KG1 (cell line): ENCODE results near the gene ZNF286A.
A peak's percentile ranks its signal among the peaks of the same experiment; 100 is the strongest.
"Not testable (repeated sequence)": the region's sequence is repeated elsewhere in the genome, so short reads cannot be mapped to it uniquely, and the experiment has no call there.

Experiments
- DNase-seq: peaks from one replicate; lab custom pipeline; 2025; lab: John Stamatoyannopoulos, UW

The ZNF286A gene

DNA sequence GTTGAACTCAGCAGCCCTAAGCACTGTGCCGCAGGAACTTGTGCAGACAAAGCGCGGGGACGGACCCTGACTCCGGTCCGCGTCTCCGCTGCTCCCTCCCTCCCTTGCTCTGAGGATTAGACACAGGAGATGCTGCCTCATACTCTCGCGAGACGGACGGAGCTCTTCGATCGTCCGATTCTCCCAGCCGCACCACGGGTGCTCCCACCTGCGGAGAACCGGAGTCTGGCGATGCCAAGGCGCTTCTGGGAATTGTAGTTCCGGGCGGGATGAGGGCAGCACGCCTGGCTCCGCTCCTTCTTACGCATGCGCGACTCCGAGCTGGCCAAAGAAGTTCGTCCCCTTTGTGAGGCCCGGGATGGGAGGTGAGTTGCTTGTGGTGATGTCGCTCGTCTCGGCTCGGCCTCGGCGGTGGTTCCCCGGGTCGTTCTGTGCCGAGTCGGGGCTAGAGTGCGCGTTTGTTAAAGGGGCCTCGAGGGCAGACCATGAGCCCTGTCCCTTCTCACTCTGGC lies at the start of gene ZNF286A:
TSS of gene ZNF286A (plus strand) at position 340 of the 512 bp plus-strand sequence. CDS start 578 bp downstream, outside the sequence.
- DNase-seq = peak; percentile 47

DNA sequence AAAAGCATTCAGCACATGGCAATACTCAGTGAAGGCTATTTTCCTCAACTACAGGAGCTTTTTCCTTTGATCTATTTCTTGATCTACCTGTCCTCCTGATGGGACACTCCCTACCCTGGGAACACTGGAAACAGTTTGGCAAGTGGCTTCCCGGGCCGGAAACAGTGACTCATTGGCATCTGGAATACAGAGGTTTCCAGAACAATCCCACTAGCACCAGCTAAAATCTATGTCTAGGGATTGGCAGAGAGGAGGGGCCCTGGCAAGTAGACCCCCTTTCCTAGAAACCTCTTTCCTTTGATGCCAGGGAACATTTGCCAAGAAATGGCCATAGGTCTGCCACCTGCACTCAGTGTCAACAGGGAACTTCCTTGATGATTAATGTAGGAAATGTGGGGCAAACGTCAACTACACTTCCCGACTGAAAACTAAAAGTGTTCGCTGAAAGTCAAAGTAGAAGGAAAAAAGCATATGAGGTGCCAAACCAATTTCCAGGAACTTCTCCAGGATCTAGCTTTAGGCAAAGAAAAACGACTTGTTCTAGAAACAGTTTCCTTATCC lies 49.6 kb upstream of the ZNF286A start:
- DNase-seq = no peak

DNA sequence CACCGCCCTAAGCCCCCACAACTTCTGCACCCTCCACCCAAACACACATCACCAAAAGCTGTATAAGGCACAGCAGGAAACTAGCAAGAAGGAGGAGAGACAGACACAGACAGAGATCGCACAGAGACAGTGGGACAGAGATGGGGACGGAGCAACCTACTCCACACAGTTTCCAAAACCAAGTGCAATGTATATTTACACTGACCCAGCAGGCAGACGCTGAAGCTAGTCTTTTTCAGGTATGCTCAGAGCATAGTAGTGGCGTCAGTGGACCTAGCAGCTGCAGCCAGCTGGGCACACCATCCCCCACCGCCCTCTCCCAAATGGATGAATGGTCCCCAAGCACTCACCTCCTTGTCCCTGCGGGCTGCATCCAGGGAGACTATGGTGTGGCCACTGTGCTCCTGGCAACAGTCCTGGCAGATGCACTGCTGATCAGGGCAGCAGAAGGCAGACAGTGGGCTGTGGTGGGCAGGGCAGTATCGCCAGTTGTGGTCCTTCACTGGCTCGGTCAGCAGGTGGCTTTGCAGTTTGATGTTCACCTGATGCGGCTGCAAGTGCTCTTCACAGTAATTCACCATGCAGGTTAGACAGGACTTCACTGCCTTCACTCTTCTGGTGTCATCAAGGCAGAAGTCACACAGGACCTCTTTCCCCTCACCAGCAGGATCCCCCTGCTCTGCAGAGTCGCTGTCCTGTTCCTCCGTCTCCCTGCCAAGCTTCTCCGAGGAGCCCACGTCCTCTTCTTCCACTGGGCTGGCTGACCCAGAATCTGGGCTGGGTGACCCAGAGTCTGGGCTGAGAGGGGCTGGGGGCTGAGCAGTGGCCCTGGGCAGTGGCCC lies 48.6 kb upstream of the ZNF286A start:
- DNase-seq = no peak

DNA sequence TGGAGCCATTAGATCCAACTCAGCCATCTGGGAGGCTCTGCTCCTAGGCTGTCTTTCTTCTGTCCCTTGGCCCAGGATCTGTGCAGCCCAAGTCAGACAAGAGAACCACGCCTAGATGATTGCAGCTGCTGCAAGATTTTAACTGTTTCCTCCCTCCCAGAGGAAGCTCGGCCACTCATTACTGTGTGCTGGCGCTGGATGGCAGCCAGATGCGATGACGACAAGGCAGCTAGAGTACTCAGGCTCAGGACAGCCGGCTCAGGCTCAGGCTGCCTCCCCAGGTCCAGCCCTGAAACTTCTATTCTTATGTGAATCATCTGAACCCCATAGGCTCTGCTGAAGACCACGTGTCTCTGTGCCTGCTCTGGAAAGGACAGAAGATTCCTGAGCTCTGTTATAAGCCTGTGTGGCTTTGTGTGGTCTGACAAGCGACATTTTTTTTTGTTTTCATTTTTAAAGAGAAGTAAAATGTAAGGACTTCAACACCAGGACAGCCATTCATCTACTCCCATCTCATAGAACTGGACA lies 47.9 kb upstream of the ZNF286A start:
- peak; percentile 2 for DNase-seq

DNA sequence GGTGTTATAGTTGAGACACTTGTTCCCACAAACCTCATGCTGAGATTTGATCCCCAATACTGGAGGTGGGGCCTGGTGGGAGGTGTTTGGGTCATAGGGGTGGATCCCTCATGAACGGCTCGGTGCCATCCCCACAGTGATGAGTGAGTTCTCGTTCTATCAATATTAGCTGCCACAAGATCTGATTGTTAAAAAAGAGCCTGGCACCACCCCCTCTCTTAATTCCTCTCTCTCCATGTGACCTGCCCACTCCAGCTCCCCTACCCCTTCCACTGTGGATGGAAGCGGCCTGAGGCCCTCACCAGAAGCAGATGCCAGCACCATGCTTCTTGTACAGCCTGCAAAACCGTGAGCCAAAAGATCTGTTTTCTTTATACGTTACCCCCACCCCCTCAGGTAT lies 46.6 kb upstream of the ZNF286A start:
- no peak for DNase-seq

DNA sequence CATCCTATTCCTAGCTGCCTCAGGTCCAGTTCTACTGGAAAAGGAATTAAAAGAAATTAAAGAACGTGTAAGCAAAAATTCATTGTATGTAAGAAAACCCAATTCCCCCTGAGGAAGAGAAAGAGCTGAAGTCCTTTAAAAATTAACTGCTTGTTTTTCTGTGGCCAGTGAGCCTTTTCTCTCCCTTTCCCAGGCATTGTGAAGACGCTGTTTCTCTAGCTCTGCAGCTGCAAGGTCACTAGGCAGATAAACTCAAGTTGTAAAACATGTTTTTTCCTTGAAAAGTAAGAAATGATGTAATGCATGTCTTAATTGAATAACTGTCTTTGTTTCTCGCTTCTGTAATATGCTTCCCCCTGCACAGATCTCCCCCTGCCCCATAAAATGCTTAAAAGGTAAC lies 45.2 kb upstream of the ZNF286A start:
- DNase-seq = not testable (repeated sequence)

DNA sequence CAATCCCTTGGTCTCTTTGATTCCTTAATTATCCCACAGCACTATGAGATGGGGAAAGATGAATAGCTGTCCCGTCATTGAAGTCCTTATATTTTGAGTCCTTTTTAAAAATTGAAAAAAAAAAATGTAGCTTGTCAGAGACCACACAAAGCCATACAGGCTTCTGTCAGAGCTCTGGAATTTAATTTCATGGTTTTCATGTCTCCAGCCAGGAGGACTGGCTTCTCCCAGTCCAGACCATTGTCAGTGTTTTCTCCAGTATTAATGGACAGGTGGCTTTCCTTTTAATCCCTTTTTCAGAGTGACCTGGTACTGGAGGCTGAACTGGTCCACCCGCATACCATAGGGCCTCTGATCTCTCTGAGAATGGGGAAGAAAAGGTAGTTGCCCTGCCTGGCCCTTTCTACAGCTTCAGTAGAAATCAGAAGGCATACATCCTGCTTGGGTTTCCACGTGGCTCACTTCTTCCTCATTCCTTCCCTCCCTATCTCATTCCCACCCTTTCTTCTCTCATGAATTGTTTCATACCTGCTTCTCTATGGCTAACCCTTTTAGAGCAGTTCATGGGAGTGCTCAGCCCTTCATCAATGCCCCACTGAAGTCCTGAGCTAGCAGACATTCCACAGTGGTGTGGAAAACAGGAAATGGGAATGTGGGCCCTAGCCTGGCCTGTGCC lies 44.5 kb upstream of the ZNF286A start:
- no peak for DNase-seq

DNA sequence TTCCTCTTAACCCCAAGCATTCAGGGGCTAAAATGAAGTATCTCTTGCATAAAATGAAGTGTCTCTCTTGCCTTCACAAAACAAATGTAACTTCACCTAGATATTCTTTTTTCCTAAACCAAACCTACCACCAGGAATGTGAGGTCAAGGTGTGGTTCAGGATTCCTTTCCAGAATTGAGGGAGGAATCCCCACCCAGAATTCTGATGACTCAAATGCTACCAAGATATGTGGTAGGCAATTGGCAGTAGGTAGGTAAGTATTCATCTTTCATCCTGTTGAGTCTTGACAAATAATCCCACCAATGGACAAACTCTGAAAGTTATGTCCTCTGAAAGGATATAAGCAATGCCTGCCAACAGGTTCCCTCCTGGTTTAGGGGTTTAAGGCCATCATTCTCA lies 41.7 kb upstream of the ZNF286A start:
- DNase-seq = no peak

DNA sequence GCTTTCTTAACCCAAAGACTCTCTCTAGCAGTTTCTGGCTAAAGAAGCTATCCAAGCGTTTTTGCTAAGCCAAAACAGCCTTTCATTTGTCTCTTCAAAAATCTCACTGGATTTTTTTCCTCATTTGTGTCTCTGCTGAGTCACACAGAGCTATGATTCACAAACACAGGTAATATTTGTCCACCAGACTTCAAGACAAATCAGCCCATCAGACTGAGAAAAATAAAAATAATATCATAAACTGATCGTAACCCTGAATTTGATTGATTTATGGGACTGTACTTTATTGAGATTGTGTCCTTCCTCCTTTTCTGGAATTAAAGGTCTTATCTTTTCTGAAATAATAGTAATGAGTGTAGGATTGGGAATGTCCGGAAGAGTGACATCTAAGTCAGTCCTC lies 41.3 kb upstream of the ZNF286A start:
- no peak for DNase-seq

DNA sequence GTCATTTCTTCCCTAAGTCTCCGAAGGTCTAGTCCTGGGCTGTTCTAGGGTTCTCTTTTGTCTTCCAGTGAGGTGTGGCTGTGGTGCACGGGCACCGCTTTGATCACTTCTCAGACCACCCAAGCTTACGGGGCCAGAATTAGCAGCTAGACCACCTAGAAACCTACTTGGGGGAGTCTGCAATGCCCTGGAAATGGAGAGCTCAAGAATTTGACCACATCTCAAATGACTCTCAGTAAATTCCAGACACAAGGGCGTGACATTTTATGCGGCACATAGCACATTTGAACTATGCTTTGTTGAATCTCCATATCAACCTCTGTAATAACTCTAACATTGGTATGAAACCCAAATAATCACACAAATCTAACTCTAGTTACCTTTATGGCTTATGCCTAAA lies 40.3 kb upstream of the ZNF286A start:
- no peak for DNase-seq

DNA sequence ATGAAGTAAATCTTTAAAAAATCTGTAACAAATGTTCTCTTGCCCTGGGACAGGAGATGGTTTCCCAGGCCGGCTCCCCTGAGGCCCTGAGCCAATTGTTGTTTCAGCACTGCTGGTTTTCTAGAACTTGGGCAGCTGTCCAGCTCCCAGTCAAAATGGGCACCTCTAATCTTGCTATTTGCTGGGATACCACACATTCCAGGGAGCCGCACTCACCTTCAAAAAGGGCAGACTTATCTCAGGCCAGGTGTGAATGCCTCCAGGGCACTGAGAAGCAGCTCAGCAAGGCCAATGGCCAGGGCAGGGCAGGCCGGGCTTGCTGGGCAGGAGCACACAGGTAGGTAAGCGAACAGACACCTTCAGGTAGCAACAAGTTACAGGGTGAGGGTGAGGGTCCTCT lies 39.9 kb upstream of the ZNF286A start:
- DNase-seq = no peak

DNA sequence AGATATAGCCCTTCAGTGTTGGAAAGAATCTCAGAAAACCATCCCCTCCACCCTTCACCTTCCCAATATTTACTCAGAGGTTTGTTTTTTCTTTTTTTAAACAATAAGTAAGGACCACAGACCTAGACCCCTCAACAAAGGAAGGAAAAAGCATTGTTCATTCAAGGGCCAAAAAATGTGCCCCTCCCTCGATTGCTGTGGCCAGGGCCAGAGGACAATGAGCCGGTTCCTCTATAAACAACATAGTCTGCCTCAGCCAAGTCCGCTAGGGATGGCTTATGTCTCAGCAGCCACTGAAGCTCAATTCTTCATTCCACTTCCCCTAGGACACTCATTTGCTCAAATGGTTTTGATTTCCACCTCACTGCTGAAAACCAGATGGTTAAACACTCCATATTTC lies 39.5 kb upstream of the ZNF286A start:
- no peak for DNase-seq

DNA sequence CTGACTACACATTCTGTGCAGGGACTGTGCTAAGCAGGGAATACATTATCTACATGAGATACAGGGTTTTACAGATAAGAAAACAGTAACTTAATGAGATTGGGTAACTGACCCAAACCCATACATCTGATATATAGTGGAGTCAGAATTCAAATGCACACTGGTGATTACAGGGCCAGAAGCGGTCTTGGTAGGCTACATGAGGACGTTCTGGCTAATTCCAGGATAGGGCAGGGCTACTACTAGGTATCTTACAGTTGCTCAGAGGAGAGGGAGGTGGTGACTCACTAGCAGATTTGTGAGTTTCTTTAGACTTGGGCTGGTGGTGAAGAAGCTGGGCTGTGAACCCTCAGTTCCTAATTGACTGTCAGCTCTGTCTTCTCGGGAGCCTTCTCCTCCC lies 36.9 kb upstream of the ZNF286A start:
- DNase-seq = no peak

DNA sequence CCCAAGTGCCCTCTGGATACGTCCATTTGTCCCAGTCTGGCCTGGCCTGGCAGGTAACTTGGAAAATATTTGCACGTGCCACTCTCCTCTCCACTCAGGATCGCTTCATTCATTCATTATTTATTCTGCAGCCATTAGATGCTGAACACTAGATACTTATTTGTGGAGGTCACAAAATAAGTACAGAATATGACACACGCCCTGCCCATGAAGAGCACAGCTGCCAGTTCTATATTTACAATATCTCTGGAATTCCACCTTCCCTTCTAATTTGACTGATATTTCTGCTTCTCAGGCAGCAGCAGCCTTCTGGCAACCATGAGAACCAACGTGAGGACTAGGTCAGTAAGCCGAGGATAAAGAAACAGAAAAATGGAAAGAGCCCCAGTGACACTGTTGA lies 36.4 kb upstream of the ZNF286A start:
- DNase-seq = no peak

DNA sequence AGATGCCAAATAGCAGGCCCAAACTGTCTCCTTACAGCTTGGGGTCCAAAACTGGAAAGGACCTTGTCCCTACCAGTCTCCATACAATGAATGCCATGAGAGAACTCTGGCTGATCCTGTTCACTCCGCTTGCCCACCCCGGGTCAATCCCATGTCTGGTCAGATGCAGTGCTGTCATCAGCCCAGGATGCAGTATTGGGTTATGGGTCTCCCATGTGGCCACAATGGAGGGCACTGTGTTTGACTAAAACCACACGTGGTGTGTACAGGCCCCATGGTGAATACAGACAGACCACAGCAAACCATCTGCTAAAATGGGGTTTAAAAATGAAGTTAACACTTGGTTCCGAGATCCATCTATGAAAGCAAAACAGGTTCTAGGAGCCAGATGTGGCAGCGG lies 35.9 kb upstream of the ZNF286A start:
- DNase-seq = no peak

DNA sequence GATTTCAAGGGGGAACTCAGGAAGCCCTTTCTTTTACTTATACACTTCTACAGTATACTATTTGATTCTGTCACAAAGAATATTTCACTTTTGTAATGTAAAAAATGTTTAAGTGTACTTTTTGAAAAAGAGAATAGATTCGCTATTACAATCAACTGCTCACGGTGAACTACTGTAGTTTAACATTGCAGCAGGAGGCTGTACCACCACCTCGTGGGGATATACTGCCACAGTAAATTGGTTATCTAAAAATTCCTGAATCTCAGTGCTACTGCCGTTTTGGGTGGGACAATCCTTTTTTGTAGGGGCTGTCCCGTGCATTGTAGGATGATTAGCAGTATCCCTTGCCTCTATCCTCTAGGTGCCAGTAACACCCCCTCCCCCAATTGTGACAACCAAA lies 30.0 kb upstream of the ZNF286A start:
- DNase-seq = not testable (repeated sequence)

DNA sequence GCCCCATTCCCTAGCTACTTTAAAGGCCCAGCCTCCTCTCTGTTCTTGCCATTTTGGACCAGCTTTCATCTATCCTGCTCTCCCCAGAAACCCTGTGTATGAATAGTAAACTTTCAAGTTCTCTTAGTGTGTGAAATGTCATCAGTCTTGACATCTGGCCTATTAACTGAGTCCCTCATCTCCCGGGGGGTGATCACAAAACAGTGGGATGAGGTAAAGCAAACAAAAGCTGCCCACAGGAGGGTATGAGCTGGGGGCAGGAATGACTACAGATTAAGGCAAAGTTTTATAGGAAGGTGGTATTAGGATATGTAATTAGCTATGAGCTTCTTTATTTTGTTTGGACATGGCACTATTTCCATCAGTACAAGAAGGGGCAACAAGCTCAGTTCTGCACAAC lies 24.9 kb upstream of the ZNF286A start:
- not testable (repeated sequence) for DNase-seq

DNA sequence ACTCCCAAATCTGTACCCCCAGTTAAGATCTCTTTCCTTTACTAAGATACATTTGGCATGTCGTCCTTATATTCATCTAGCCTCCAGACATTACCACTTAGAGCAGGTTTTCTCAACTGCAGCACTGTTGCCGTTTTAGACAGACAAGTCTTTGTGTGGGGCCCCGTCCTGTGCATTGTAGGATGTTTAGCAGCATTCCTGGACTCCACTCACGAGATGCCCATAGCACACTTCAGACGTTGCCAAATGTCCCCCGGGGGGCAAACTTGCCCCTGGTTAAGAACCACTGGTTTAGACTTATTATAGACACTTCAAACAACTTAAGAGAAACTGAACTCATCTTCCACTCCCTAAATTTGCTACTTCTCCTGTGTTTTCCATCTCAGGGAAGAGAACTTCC lies 23.6 kb upstream of the ZNF286A start:
- DNase-seq = not testable (repeated sequence)

DNA sequence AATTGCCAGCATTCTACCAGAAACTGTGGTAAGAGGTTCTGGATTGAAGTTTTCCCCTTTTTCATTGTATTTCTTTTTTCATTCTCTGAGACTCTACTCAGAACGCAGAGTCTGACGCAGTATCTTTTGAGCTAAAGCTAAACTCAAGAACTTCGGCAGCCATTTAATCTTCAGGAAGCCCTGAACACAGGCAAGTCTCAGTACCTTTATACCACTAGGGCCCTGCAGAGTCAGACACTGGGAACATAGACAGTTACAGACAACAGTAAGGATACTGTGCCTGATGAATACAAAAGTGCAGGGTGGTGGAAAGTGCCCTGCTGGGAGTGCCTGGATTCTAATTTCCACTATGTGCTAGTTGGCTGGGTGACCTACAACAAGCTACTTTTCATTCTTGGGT lies 16.4 kb upstream of the ZNF286A start:
- not testable (repeated sequence) for DNase-seq

DNA sequence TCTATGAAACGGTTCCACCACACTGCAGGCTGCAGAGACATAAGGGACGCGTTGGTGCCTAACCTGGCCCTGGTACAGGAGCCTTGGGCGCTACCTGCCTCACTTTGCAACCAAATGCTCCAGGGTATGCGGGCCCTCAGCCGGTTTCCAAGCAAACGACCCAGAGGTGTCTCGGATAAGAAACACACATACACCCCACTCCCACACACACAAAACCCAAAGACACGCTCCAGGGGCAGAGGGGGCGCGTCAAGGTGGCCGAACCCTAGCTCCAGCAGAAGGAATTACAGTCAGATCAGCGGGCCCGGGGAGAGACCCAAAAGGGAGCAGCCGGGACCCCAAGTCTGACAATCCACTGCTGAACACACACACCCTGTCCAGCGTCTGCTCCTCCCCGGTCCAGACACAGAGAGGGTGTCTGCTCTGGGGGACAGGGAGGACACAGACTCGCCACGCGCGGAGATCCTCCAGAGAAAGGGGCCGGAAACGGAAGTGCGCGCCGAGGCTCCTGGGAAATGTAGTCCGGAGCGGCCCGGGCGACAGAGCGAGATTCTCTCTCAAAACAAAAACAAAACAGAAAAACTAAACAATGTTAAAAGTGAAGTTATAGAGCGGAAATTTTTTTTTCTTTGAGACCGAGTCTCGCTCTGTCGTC lies 15.6 kb upstream of the ZNF286A start, which contains the start of gene TRIM16:
TSS of gene TRIM16 (minus strand) at position 488 of the 655 bp plus-strand sequence. CDS start 32,702 bp downstream, outside the sequence.
- DNase-seq = peak; percentile 1

DNA sequence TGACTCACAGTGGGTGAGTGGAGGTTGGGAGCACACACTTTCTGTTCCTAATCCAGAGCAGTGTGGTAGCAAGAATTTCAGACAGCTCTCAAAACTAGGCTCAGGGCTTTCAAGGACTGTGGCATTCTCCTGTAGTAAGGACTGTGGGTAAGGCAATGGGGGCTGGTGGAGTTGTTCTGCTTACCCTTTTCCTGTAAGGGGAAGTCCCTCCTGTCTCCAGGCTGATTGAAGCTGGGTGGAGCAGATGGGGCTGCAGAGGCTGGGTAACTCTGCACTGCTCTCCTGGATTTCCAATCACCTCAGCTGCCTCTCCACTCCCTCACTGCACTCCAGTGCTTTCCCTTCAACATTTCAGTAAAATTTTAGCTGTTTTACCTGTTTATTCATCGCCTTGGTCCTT lies 12.1 kb upstream of the ZNF286A start:
- not testable (repeated sequence) for DNase-seq

DNA sequence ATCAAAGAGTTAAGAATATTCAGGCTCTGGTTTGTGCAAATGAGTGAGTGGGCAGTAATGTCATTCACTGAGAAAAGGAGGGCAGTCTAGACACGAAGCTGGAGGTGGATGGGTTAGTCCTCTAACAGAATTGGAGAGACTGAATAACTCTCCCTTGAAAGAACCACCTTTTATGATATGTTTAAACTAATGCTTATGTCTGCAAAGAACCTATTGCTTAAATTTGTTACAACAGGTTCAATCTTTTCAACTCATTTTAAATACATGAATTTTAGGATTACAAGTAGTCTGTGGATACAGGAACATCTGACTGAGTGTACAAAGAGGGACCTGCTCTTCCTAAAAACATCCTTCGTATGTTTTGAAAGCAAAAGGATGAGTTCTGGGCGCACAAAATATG lies 585 bp upstream of the ZNF286A start:
- DNase-seq = not testable (repeated sequence)
